ENCODE results near the gene KEAP1. TPM values are rescaled to one million over a fixed set of nuclear protein-coding genes. Genes with fewer than 3 reads are reported as not detected.

The KEAP1 gene
- total and polyA plus RNA-seq, 9 of the 15 experiments (the other 6 are each of a cell fraction or from before 2014, with no cell fraction given) = 2.1 to 95.6 (median 64.3) TPM

DNA sequence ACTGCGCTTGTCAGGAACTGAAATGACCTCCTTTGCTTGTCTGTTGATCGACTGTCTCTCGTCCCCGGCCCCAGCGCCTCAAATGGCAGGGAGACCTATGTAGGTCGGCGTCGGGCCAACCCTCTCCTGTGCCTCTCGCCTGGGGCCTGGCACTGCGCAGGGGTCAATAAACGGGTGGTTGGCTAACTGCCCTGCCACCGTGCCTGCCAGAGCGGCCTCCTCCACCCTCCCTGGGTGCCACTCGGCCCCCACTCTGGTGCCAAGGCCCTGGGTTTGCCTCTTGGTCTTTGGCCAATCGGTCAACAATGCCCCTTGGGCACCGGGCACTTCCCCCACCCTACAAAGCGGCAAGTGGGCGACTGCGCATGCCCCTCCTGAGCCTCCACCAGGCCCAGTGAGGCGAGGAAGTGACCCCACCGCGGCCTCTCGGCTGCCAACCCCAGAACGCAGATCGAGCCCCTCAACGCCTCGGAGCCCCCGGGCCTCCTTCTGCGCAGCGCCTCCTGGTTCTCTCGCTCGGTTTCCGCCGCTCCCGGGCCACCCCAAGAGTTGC lies 1.1 kb downstream of the KEAP1 start (continued):
- TF ChIP-seq HNRNPLL (IDR thresholded peaks at IDR 0.05; ENCODE audit: low read depth, low read length, poor library complexity, severe bottlenecking) (peak; percentile 16), U2AF1 (optimal IDR thresholded peaks at IDR 0.05; ENCODE audit: low read depth, low read length) (peak; percentile 5), ZNF57 (CRISPR knock-in tag; IDR thresholded peaks at IDR 0.05) (no peak), HMGN3 (IDR thresholded peaks at IDR 0.05; ENCODE audit: borderline replicate concordance, extremely low read depth, insufficient read length, low read depth, low read length) (no peak), KAT7 (CRISPR knock-in tag; IDR thresholded peaks at IDR 0.05; ENCODE audit: borderline replicate concordance) (peak; percentile 93; the same call in 1 of the 2 replicates), CHD1 (IDR thresholded peaks at IDR 0.05; ENCODE audit: low read length) (peak; percentile 79), ZNF175 (CRISPR knock-in tag; IDR thresholded peaks at IDR 0.05; ENCODE audit: low read depth) (0 out of 2 replicates have a peak, but pooled peaks have one; percentile 6), RBM14 (IDR thresholded peaks at IDR 0.05; ENCODE audit: borderline replicate concordance, insufficient read depth, low read depth, low read length) (0 out of 2 replicates have a peak, but pooled peaks have one; percentile 81), HNRNPL (IDR thresholded peaks at IDR 0.05; ENCODE audit: low read depth, low read length) (peak; percentile 70; the same call in 1 of the 2 replicates), SRSF7 (optimal IDR thresholded peaks at IDR 0.05; ENCODE audit: low read depth, low read length) (no peak), KAT2B (IDR thresholded peaks at IDR 0.05; ENCODE audit: low read depth, low read length) (no peak), NFIC (IDR thresholded peaks at IDR 0.05) (peak; percentile 33; the same call in 1 of the 2 replicates), DPF2 (IDR thresholded peaks at IDR 0.05) (peak; percentile 9; the same call in 1 of the 2 replicates)
- TF ChIP-seq, protein P1, sequence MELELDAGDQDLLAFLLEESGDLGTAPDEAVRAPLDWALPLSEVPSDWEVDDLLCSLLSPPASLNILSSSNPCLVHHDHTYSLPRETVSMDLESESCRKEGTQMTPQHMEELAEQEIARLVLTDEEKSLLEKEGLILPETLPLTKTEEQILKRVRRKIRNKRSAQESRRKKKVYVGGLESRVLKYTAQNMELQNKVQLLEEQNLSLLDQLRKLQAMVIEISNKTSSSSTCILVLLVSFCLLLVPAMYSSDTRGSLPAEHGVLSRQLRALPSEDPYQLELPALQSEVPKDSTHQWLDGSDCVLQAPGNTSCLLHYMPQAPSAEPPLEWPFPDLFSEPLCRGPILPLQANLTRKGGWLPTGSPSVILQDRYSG (tag; conservative IDR thresholded peaks at IDR 0.05; ENCODE audit: low read depth) = no peak
- TF ChIP-seq, protein P2, sequence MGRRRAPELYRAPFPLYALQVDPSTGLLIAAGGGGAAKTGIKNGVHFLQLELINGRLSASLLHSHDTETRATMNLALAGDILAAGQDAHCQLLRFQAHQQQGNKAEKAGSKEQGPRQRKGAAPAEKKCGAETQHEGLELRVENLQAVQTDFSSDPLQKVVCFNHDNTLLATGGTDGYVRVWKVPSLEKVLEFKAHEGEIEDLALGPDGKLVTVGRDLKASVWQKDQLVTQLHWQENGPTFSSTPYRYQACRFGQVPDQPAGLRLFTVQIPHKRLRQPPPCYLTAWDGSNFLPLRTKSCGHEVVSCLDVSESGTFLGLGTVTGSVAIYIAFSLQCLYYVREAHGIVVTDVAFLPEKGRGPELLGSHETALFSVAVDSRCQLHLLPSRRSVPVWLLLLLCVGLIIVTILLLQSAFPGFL (CRISPR knock-in tag; IDR thresholded peaks at IDR 0.05) = 0 out of 2 replicates have a peak, but pooled peaks have one; percentile 9
- TF ChIP-seq, protein P3, sequence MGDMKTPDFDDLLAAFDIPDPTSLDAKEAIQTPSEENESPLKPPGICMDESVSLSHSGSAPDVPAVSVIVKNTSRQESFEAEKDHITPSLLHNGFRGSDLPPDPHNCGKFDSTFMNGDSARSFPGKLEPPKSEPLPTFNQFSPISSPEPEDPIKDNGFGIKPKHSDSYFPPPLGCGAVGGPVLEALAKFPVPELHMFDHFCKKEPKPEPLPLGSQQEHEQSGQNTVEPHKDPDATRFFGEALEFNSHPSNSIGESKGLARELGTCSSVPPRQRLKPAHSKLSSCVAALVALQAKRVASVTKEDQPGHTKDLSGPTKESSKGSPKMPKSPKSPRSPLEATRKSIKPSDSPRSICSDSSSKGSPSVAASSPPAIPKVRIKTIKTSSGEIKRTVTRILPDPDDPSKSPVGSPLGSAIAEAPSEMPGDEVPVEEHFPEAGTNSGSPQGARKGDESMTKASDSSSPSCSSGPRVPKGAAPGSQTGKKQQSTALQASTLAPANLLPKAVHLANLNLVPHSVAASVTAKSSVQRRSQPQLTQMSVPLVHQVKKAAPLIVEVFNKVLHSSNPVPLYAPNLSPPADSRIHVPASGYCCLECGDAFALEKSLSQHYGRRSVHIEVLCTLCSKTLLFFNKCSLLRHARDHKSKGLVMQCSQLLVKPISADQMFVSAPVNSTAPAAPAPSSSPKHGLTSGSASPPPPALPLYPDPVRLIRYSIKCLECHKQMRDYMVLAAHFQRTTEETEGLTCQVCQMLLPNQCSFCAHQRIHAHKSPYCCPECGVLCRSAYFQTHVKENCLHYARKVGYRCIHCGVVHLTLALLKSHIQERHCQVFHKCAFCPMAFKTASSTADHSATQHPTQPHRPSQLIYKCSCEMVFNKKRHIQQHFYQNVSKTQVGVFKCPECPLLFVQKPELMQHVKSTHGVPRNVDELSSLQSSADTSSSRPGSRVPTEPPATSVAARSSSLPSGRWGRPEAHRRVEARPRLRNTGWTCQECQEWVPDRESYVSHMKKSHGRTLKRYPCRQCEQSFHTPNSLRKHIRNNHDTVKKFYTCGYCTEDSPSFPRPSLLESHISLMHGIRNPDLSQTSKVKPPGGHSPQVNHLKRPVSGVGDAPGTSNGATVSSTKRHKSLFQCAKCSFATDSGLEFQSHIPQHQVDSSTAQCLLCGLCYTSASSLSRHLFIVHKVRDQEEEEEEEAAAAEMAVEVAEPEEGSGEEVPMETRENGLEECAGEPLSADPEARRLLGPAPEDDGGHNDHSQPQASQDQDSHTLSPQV (IDR thresholded peaks at IDR 0.05) = peak; percentile 30; the same call in 1 of the 2 replicates

Measured in K562 (cell line).